SU-DHL-6 (cell line): ENCODE measurements around the gene OLFML2B.

Experiments used
- H2AFZ ChIP-seq: fragments of 200-600 bp; sonication (generic); 2 replicates; pipeline ENCODE4 v1.6.1; 2014; ENCODE audit warnings: low read depth, mild to moderate bottlenecking, moderate library complexity, mixed read lengths, antibody characterized with exemption, low read length; ENCODE audit not compliant: severe bottlenecking
- H3F3A ChIP-seq: fragments of 200-600 bp; shearing (Covaris generic); 2 replicates; pipeline ENCODE4 v1.6.0; 2016; ENCODE audit warnings: antibody characterized with exemption, mild to moderate bottlenecking; ENCODE audit not compliant: insufficient read depth
- H3K27ac ChIP-seq: fragments of 200-600 bp; sonication (generic); 2 replicates; pipeline ENCODE4 v1.5.1; 2016; ENCODE audit warnings: low read depth, mild to moderate bottlenecking, low read length, moderate library complexity, mixed read lengths
- H3K27me3 ChIP-seq: fragments of 200-600 bp; sonication (generic), shearing (Covaris generic); 2 replicates; pipeline ENCODE4 v1.6.0; 2014; ENCODE audit warnings: mild to moderate bottlenecking, low read length
- H3K36me3 ChIP-seq: fragments of 200-600 bp; sonication (generic); 2 replicates; pipeline ENCODE4 v1.6.1; 2014; ENCODE audit warnings: mild to moderate bottlenecking, low read length, mixed read lengths
- H3K4me2 ChIP-seq: fragments of 300-600, 200-600 bp; shearing (Covaris generic), sonication (generic); 2 replicates; pipeline ENCODE4 v1.6.0; 2014; ENCODE audit warnings: low read length, low read depth, mild to moderate bottlenecking; ENCODE audit not compliant: poor library complexity, severe bottlenecking
- H3K4me3 ChIP-seq: fragments of 200-600 bp; sonication (generic); 2 replicates; pipeline ENCODE4 v1.5.1; 2014; ENCODE audit warnings: antibody characterized with exemption, low read length, mild to moderate bottlenecking, mixed read lengths; ENCODE audit not compliant: insufficient read depth, poor library complexity, severe bottlenecking
- H3K79me2 ChIP-seq: fragments of 200-600 bp; sonication (generic); 2 replicates; pipeline ENCODE4 v1.6.1; 2014; ENCODE audit warnings: mild to moderate bottlenecking, low read length, moderate library complexity; ENCODE audit not compliant: insufficient read depth
- H3K9ac ChIP-seq: fragments of 200-600 bp; sonication (generic); 2 replicates; pipeline ENCODE4 v1.7.0; 2014; ENCODE audit warnings: mild to moderate bottlenecking, low read length
- H3K9me2 ChIP-seq: fragments of 200-600 bp; sonication (generic); replicated peaks from 2 replicates; pipeline ENCODE4 v1.6.1; 2014; ENCODE audit warnings: low read length; ENCODE audit not compliant: insufficient read depth
- H3K9me3 ChIP-seq: fragments of 200-600 bp; sonication (generic); 2 replicates; pipeline ENCODE4 v1.6.1; 2014; ENCODE audit warnings: low read length, mixed read lengths; ENCODE audit not compliant: insufficient read depth
- H4K20me1 ChIP-seq: fragments of 200-600 bp; sonication (generic); 2 replicates; pipeline ENCODE4 v1.6.1; 2014; ENCODE audit warnings: low read depth, mild to moderate bottlenecking, antibody characterized with exemption, low read length, moderate library complexity, mixed read lengths
- EZH2phosphoT487 ChIP-seq: fragments of 200-600 bp; sonication (generic), shearing (Covaris generic); conservative IDR thresholded peaks from 2 replicates; pipeline ENCODE4 v1.6.1; 2018; ENCODE audit warnings: mild to moderate bottlenecking, antibody characterized with exemption, low read length, moderate library complexity, mixed read lengths
- TF ChIP-seq, protein P1 (sequence below): fragments of 200-600 bp; sonication (generic); IDR thresholded peaks from one replicate; pipeline ENCODE4 v1.5.1; 2017; ENCODE audit warnings: antibody characterized with exemption, mild to moderate bottlenecking, low read length, moderate library complexity; ENCODE audit not compliant: insufficient read depth, poor library complexity, severe bottlenecking

OLFML2B gene

DNA sequence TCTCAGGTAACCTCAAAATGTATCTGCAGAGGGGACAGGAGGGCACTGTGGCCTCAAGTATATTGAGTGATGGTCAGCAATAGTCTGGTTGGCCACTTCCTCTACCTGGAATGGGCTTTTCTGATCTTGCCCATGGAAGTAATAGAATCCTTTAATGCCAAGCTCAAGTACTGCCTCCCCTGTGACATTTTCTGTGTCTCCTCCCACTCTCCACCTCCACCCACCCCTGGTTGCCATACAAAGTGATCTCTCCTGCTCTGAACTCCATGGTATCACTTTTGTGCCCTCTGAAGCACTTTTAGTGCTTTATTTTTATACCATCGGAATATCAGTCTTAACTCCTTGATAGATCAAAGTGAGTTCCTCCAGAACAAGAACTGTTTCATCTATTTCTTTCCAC, 36.6 kb upstream of the OLFML2B start:
- Histone ChIP-seq H3K4me2 (no peak overlapping the region), H3K79me2 (no peaks in the 10 kb centered on the region), H3K36me3 (no peaks in the 10 kb centered on the region), H3K27ac (no peak overlapping the region), H3K9me2 (no peaks in the 10 kb centered on the region), H4K20me1 (no peaks in the 10 kb centered on the region), H3F3A (no peaks in the 10 kb centered on the region), H3K9ac (no peak overlapping the region), H2AFZ (no peak overlapping the region), H3K9me3 (no peaks in the 10 kb centered on the region), H3K27me3 (no peaks in the 10 kb centered on the region), H3K4me3 (no peak overlapping the region)
- TF ChIP-seq EZH2phosphoT487, result no peak
- TF ChIP-seq, protein P1, sequence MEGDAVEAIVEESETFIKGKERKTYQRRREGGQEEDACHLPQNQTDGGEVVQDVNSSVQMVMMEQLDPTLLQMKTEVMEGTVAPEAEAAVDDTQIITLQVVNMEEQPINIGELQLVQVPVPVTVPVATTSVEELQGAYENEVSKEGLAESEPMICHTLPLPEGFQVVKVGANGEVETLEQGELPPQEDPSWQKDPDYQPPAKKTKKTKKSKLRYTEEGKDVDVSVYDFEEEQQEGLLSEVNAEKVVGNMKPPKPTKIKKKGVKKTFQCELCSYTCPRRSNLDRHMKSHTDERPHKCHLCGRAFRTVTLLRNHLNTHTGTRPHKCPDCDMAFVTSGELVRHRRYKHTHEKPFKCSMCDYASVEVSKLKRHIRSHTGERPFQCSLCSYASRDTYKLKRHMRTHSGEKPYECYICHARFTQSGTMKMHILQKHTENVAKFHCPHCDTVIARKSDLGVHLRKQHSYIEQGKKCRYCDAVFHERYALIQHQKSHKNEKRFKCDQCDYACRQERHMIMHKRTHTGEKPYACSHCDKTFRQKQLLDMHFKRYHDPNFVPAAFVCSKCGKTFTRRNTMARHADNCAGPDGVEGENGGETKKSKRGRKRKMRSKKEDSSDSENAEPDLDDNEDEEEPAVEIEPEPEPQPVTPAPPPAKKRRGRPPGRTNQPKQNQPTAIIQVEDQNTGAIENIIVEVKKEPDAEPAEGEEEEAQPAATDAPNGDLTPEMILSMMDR, result no peak

DNA sequence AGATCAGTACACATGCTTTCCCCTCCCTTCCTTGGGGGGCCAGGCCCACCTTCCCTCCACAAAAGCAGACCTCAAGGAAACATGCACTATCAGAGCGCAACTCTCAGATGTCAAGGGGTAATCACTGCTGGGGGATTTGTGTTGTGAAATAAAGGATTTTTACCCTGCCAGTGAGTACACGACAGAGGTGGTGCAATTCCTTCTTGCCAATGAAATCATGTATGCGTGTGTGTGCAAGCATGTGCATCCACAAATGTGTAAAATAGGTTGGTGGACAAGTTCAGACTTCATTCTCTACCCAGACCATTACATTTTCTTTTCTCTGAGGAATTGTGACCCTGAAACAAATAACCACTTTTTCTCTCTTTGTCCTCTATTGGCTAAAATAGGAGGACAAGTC, 36.1 kb upstream of the OLFML2B start:
- TF ChIP-seq EZH2phosphoT487, result no peak
- TF ChIP-seq, protein P1, result no peak
- H3K9me3 ChIP-seq, result no peaks in the 10 kb centered on the region
- no peaks in the 10 kb centered on the region for H3K27me3 ChIP-seq
- no peaks in the 10 kb centered on the region for H3K79me2 ChIP-seq
- no peaks in the 10 kb centered on the region for H4K20me1 ChIP-seq
- no peaks in the 10 kb centered on the region for H3K36me3 ChIP-seq
- no peak overlapping the region for H3K27ac ChIP-seq
- no peak overlapping the region for H2AFZ ChIP-seq
- no peaks in the 10 kb centered on the region for H3F3A ChIP-seq
- no peak overlapping the region for H3K4me3 ChIP-seq
- no peak overlapping the region for H3K9ac ChIP-seq
- H3K9me2 ChIP-seq, result no peaks in the 10 kb centered on the region
- H3K4me2 ChIP-seq, result no peak overlapping the region

DNA sequence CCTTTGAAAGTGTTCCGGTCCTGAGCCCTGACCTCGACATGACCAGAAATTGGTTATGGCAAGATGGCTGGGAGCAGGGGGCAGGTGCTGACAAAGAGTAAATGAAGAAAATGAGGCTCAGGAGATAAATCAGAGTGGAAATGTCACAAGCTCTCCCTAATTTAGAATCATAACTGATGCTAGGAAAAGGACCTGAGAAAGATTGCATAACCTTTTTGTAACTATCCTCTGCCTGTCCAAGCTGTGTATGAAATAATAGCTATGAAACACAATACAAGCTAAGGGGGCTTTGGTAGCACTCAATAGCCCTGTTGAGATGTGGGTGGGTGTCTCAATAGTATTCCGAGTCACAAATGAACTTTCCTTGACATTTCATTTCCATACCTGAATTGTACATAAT, 32.9 kb upstream of the OLFML2B start:
- Histone ChIP-seq H2AFZ (no peak overlapping the region), H3K9ac (no peak overlapping the region), H4K20me1 (no peaks in the 10 kb centered on the region)

More for the DNA sequence above, 32.9 kb upstream of the OLFML2B start:
- Histone ChIP-seq H3K36me3 (no peaks in the 10 kb centered on the region), H3K4me3 (no peak overlapping the region), H3K4me2 (no peak overlapping the region), H3K27ac (no peak overlapping the region), H3K79me2 (no peaks in the 10 kb centered on the region), H3K9me3 (no peaks in the 10 kb centered on the region), H3K9me2 (no peaks in the 10 kb centered on the region), H3K27me3 (no peaks in the 10 kb centered on the region), H3F3A (no peaks in the 10 kb centered on the region)
- TF ChIP-seq, protein P1, result no peak
- no peak for TF ChIP-seq EZH2phosphoT487
